GM06990 (cell line): ENCODE data around the gene NCK2.
A peak's percentile ranks its signal among the peaks of the same experiment; 100 is the strongest.

Experiments used
- DNase-seq: peaks from one replicate; pipeline ENCODE4 v3.0.0-alpha.2; 2011; ENCODE audit not compliant: insufficient read length; ENCODE audit errors: extremely low read depth
- H3K27me3 ChIP-seq: replicated peaks from 2 replicates; pipeline ENCODE4 v1.6.0; 2011; ENCODE audit warnings: low read length; ENCODE audit not compliant: control insufficient read depth, insufficient read depth
- H3K36me3 ChIP-seq: 2 replicates; pipeline ENCODE4 v1.5.1; 2011; ENCODE audit warnings: low read length; ENCODE audit not compliant: control insufficient read depth, insufficient read depth
- H3K4me3 ChIP-seq: replicated peaks from 2 replicates; pipeline ENCODE4 v1.5.1; 2011; ENCODE audit warnings: low read depth, mild to moderate bottlenecking, control low read depth, low read length
- CTCF ChIP-seq: IDR thresholded peaks from 2 replicates; pipeline ENCODE4 v1.5.1; 2011; ENCODE audit warnings: low read length, control low read depth, mild to moderate bottlenecking, inconsistent platforms; ENCODE audit not compliant: insufficient read depth, poor library complexity, severe bottlenecking

The NCK2 gene

GRCh38 chr2:105787376-105788318, 42.9 kb downstream of the NCK2 start:
- TF ChIP-seq CTCF = no peak
- Histone ChIP-seq H3K27me3 (no peaks in the 10 kb centered on the region), H3K4me3 (no peak overlapping the region), H3K36me3 (no peaks in the 10 kb centered on the region; the same call in 1 of the 2 replicates)
- no peak for DNase-seq

DNA sequence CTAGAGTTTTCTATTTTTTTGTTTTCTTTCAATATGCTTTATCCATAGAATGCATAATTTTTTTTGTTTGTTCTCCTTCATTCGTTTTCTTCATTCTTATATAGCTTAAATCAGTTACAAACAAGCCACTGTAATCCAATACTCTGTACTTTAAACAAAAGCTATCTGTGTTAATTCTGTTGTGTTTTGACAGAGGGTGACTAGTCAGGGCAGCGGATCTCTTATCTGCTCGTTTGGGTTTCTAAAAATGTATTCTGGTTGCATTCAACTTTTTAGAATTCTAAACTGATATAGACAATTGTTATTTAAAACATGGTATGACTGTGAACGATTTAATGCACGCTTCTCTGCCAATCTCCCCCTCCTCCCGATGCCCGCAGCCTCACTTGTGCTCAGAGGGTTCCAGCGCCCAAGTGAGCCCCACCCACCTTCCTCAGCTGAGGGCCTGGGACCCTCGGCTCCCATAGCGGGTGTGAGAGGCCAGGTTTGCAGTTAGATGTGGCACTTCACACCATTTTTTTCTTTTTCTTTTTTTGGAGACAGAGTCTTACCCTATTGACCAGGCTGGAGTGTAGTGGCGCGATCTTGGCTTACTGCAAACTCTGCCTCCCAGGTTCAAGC, 44.1 kb downstream of the NCK2 start:
- Histone ChIP-seq H3K4me3 (no peak overlapping the region), H3K27me3 (no peaks in the 10 kb centered on the region), H3K36me3 (no peaks in the 10 kb centered on the region; the same call in 1 of the 2 replicates)
- no peak for DNase-seq
- TF ChIP-seq CTCF = no peak

DNA sequence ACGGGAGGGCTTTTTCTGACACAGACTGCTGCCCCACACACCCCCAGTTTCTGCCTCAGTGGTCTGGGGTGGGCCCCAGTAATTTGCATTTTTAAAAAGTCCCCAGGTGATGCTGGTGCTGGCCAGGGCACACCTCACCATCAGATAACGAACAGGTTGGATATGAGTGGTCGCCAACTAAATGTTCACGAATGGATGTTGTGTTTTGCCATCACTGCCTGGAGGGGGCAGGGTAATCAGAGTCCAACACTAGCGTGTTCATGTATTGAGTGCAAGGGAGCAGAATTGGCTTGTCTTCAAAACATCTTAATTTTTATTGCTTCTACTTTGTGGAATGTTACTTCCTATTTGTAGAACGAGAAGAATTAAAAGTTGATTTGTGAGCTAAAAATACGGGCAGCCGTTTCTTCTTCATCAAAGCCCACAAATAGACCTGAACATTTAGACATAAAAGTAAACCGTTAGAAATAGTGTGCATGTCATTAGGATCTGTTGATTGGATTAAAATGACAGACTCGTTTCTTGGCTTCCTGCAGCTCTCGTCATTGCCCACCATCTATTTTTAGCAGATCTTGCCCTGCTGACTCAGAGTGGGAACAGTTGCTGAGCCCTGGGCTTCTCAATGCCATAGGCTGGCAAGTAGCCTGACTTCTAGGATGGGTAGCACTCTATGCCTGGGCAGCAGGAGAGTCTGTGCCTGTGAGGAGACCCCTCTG, 45.2 kb downstream of the NCK2 start:
- Histone ChIP-seq H3K4me3 (peak overlapping the region; percentile 12; the same call in 1 of the 2 replicates), H3K27me3 (no peaks in the 10 kb centered on the region), H3K36me3 (no peaks in the 10 kb centered on the region; the same call in 1 of the 2 replicates)
- DNase-seq = peak; percentile 76
- TF ChIP-seq CTCF = peak; percentile 24

DNA sequence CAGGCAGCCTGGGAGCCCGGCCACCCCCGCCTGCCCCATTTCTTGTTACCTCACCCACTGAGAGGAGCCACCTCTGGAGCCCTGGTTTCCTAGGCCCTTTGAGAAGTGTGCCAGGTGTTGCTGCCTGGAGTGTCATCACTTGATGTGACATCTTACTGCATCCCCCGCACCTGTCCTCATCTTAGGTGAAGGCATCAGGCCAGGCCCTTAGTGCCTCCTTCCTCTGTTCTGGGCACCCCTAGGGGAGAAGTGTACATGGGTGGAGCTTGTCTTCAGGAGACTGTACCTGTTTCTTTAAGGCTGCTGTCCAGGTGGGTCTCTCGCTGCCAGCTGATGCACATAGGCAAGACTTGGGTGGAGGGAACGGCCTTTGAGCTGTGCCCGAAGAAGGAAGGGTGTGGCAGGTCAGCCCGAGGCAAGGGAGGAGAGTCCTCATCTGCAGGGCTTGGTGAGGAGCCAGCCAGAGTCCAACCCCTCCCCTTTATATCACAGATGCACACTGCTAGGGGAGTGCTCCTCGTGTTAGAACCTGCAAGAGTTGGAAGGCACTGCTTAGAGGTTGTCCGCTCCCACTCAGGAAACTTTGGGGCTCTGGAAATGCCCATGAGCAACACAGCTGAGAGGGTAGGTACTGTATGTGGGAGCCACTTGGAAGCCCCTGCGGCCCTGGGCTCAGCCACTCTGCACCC, 45.9 kb downstream of the NCK2 start:
- TF ChIP-seq CTCF = no peak
- no peak overlapping the region; the same call in 1 of the 2 replicates for H3K4me3 ChIP-seq

GRCh38 chr2:105791229-105791628, 46.5 kb downstream of the NCK2 start:
- no peak for DNase-seq
- Histone ChIP-seq H3K27me3 (no peaks in the 10 kb centered on the region), H3K36me3 (no peaks in the 10 kb centered on the region), H3K4me3 (no peak overlapping the region)
- TF ChIP-seq CTCF = no peak

More for the DNA sequence above, 45.9 kb downstream of the NCK2 start:
- Histone ChIP-seq H3K36me3 (no peaks in the 10 kb centered on the region), H3K27me3 (no peaks in the 10 kb centered on the region)
- peak; percentile 69 for DNase-seq
